GM13977 (cell line): ENCODE measurements around the gene PALS1.

Source experiments
- DNase-seq: peaks from one replicate; pipeline ENCODE4 v3.0.0; 2012; ENCODE audit warnings: low spot score
- in situ Hi-C: fragments of 300-500 bp; cut with MboI; formaldehyde crosslinking; loops from one replicate; pipeline ENCODE4 v1.12.0; 2022; ENCODE audit warnings: low sequenced_read_pairs, low pct_unique_long_range_greater_than_20kb, mixed read lengths, inconsistent platforms; ENCODE audit not compliant: unreplicated experiment
- TF ChIP-seq, protein P1 (sequence below): IDR thresholded peaks from 2 replicates; pipeline ENCODE4 v1.5.1; 2012; ENCODE audit warnings: mild to moderate bottlenecking, control low read depth; ENCODE audit not compliant: insufficient read depth; ENCODE audit errors: extremely low read depth, missing control alignments

Gene PALS1

DNA sequence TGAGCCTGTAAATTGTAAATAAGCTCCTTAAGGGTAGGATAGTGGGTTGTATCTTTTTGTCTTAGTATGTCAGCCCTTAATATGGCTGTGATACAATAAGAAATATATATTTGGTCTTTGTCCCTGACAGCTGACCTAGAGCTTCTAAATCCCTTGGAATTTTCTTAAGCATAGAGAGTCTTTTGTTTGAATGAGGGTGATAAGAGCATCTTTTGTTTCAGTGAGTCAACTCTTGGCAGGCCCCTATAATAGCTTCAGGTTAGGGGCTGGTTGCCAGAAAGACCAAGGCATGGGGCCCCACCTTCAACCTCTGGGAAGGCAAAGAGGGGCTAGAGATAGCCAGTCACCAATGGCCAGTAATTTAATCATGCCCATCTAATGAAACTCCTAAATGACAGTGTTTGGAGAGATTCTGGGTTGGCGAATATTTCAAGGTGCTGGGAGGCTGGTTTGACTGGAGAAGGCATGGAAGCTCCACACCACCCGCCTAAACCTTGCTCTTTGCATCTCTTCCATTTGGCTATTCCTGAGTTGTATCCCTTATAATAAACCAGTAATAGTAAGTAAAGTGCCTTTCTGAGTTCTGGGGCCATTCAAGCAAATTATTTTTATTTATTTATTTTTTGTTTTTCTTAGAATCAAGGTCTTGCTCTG, 10.5 kb downstream of the PALS1 start:
- TF ChIP-seq, protein P1, sequence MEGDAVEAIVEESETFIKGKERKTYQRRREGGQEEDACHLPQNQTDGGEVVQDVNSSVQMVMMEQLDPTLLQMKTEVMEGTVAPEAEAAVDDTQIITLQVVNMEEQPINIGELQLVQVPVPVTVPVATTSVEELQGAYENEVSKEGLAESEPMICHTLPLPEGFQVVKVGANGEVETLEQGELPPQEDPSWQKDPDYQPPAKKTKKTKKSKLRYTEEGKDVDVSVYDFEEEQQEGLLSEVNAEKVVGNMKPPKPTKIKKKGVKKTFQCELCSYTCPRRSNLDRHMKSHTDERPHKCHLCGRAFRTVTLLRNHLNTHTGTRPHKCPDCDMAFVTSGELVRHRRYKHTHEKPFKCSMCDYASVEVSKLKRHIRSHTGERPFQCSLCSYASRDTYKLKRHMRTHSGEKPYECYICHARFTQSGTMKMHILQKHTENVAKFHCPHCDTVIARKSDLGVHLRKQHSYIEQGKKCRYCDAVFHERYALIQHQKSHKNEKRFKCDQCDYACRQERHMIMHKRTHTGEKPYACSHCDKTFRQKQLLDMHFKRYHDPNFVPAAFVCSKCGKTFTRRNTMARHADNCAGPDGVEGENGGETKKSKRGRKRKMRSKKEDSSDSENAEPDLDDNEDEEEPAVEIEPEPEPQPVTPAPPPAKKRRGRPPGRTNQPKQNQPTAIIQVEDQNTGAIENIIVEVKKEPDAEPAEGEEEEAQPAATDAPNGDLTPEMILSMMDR = no peak
- DNase-seq = no peak
- in situ Hi-C loops = no loop called here

DNA sequence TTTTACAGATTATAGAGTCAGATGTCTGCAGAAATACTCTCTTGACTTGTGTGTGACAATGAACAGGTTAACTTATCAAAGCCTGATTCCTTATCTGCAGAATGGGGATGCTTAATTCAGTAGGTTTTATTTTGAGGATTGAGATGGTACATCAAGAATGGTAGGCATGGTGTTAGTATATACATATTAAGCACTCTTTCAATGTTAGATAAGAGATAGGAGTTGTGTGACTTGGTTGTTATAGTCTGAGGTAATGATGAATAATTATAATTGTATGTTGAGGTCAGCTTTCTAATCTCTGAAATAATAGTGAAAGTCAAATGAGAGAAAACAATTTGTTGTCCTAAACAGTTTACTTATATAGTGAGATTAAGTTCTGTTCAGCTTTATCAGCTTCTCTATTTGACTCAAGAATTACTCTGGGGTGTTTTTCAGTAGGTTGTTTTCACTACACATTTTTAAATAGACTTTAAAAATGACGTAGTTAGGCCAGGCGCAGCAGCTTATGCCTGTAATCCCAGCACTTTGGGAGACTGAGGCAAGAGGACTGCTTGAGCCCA, 11.9 kb downstream of the PALS1 start:
- TF ChIP-seq, protein P1 = no peak
- in situ Hi-C loops = no loop called here
- no peak for DNase-seq

DNA sequence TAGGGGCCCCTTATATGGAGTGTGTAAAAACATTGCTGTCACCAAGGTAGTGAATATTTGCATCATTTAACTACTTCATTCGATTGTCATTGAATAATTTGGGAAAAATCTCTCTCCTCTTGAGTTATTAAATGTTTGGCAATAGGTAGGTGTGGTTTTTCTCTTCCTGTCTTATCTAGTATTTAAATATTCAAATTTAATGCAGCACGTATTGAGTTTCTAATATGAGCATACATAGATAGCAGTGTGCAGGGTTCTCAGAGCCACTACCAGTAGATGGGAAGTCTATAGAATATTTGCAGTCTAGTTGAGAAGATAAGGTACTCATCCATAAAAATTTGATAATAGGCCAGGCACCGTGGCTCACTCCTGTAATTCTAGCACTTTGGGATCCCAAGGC, 16.7 kb downstream of the PALS1 start:
- no peak for DNase-seq
- TF ChIP-seq, protein P1 = no peak
- in situ Hi-C loops = no loop called here

DNA sequence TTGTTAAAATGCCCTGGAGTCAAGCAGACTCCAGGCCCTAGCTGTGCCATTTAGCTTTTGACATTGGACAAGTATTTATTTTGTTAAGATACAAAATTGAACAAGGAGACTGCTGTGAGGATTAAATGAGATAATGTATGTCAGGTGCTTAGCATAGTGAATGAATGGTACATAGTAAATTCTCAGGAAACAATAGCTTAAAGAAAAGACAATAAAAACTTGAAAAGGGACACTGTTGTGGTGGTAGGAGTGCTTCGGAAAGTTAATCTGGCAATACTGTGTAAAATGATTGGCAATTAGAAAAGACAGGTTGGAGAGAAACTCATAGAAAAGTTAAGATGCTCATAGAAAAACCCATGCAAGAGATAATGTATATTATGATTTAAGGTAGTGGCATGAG, 19.7 kb downstream of the PALS1 start:
- no peak for DNase-seq
- TF ChIP-seq, protein P1 = no peak
- in situ Hi-C loops = no loop called here

DNA sequence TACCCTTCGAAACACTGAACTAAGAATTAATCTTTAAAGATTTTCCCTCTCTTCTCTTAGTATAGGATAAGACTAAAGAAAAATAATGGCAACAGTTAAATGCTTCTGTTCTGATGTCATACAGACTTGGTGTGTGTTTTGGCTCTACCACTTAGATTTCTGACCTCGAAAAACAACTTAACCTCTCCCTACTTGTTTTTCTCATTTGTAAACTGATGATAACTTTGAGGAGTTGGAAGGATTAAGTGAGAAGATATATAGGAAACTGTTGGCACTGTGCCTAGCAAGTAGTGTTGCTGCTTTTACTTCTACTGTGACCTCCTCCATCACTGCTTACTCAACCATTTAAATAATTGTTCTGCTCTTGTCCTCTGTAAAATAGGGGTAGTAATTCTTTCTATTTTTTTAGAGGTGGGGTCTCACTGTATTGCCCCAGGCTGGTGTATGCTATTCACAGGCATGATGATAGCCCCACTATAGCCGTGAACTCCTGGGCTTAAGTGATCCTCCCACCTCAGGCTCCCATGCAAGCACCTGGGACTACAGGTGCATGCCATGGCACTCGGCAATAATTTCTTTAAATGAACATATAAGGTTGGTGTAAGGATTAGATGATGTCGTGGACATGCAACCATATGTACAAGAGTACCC, 22.4 kb downstream of the PALS1 start:
- TF ChIP-seq, protein P1 = no peak
- in situ Hi-C loops = no loop called here
- DNase-seq = no peak

DNA sequence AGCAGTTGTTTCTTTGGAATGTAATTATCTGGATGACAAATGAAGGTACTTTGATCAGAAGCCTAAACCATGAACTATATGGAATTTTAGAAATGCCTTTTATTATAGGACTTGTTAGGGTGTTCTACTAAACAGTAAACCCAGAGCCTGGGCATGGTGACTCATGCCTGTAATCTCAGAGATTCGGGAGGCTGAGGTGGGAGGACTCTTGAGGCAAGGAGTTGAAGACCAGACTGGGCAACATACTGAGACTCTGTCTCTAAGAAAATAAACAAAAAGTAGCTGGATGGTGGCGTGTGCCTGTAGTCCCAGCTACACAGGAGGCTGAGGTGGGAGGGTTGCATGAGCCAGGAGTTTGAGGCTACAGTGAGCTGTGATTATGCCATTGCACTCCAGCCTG, 23.9 kb downstream of the PALS1 start:
- in situ Hi-C loops = no loop called here
- TF ChIP-seq, protein P1 = no peak
- no peak for DNase-seq
